Measurements from ENCODE around the gene IL4R. TPM values are rescaled to one million over a fixed set of nuclear protein-coding genes. Genes with fewer than 3 reads are reported as not detected.

The IL4R gene
- total RNA-seq, 1 experiment from 2014 or later = 25.1 TPM

DNA sequence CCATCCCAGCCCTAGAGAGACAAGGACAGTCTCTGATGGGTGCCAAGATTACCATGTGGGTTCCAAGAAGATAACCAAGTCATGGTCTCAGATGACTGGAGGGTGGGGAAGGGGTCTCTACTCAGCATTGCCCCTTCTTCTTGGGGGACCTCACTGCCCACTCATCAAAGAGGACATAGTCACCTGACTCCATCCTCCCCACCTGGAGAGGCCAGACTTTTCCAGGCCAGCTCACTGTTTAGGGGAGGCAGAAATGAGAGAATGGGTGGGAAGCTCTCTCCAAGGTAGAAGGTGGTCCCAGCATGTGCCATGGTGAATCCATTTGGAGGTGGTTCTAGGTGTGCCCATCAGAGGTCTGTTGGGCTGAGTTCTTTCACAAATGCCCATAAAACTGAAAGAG lies 67.5 kb downstream of the IL4R start:
- Histone ChIP-seq H3K4me1 (ENCODE audit: insufficient read depth, low read length) (no peaks in the 10 kb centered on the region), H3F3A (ENCODE audit: low read length, unreplicated experiment) (no peaks in the 10 kb centered on the region), H3K27me3 (ENCODE audit: low read length) (no peaks in the 10 kb centered on the region), H3K9me2 (replicated peaks; ENCODE audit: low read length) (no peaks in the 10 kb centered on the region), H3K79me2 (ENCODE audit: low read length) (no peaks in the 10 kb centered on the region), H3K4me3 (ENCODE audit: low read length) (no peak overlapping the region), H3K9me3 (ENCODE audit: low read length) (no peaks in the 10 kb centered on the region), H3K36me3 (ENCODE audit: low read depth, low read length) (no peaks in the 10 kb centered on the region), H4K20me1 (ENCODE audit: low read length) (no peaks in the 10 kb centered on the region), H3K4me2 (ENCODE audit: low read length) (no peak overlapping the region), H2AFZ (ENCODE audit: low read length) (no peak overlapping the region), H3K27ac (ENCODE audit: low read length) (no peak overlapping the region), H3K9ac (ENCODE audit: low read length) (no peak overlapping the region)
- ChIA-PET CTCF (no interaction called here), POLR2A (ENCODE audit: unreplicated experiment) (no interaction called here)
- intact Hi-C loops (cut with micrococcal nuclease) = no loop called here
- TF ChIP-seq CTCF (conservative IDR thresholded peaks at IDR 0.05; ENCODE audit: low read depth, low read length) (no peak), EZH2phosphoT487 (IDR thresholded peaks at IDR 0.05; ENCODE audit: borderline replicate concordance, low read length) (no peak), EZH2 (IDR thresholded peaks at IDR 0.05; ENCODE audit: low read length, unreplicated experiment) (no peak)
- no peak for DNase-seq
- no TSS peak for BruUV-seq (replicated peaks)
- no peak for ATAC-seq

GRCh38 chr16:27381974-27382855 lies 68.4 kb downstream of the IL4R start:
- CTCF ChIA-PET = no interaction called here
- POLR2A ChIA-PET (ENCODE audit: unreplicated experiment) = no interaction called here
- no peak for DNase-seq
- no peaks in the 10 kb centered on the region for H3K9me2 ChIP-seq (replicated peaks; ENCODE audit: low read length)
- H3K36me3 ChIP-seq (ENCODE audit: low read depth, low read length) = no peaks in the 10 kb centered on the region
- H3K9me3 ChIP-seq (ENCODE audit: low read length) = no peaks in the 10 kb centered on the region
- H2AFZ ChIP-seq (ENCODE audit: low read length) = no peak overlapping the region
- no peak overlapping the region for H3K4me2 ChIP-seq (ENCODE audit: low read length)
- no peaks in the 10 kb centered on the region for H3K4me1 ChIP-seq (ENCODE audit: insufficient read depth, low read length)
- H3K79me2 ChIP-seq (ENCODE audit: low read length) = no peaks in the 10 kb centered on the region
- ATAC-seq = no peak
- no TSS peak for BruUV-seq (replicated peaks)
- TF ChIP-seq EZH2 (IDR thresholded peaks at IDR 0.05; ENCODE audit: low read length, unreplicated experiment) (no peak), CTCF (conservative IDR thresholded peaks at IDR 0.05; ENCODE audit: low read depth, low read length) (no peak), EZH2phosphoT487 (IDR thresholded peaks at IDR 0.05; ENCODE audit: borderline replicate concordance, low read length) (no peak)
- H3K9ac ChIP-seq (ENCODE audit: low read length) = no peak overlapping the region
- H3K27me3 ChIP-seq (ENCODE audit: low read length) = no peaks in the 10 kb centered on the region
- H3F3A ChIP-seq (ENCODE audit: low read length, unreplicated experiment) = no peaks in the 10 kb centered on the region
- H3K4me3 ChIP-seq (ENCODE audit: low read length) = no peak overlapping the region
- no peaks in the 10 kb centered on the region for H4K20me1 ChIP-seq (ENCODE audit: low read length)
- H3K27ac ChIP-seq (ENCODE audit: low read length) = no peak overlapping the region
- intact Hi-C loops (cut with micrococcal nuclease) = no loop called here

DNA sequence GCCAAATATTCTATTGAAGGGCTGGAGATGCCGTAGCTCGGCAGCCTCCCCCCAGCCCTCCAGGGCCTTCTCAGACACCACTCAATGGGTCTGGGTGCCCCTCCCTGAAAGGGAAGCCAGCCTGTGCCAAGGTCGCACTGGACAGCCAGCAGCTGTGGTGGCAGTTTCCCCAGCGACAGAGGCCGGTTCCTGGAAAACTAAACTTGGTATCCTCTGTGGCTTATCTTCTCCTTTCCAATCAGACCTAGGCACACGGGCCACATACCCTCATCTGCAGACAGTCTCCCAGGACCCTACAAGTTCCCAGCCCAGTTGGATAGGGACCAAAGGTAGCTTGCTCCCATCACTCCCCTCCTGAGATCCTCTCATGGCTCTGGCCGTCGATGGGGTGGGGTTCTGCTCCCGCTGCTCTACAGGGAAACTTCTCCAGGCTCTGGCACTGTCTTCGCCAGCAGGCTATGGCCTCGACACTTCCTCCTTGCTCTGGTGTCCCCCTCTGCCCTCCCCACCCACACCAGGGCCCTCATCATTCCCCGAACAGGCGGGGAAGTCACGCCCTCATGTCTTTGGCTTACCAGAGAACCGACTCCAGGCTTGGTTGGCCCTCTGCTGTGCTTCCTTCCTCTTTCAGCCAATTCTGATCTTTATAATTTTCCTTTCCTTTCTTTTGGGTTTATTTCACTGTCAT lies 69.9 kb downstream of the IL4R start:
- DNase-seq (no peak), ATAC-seq (no peak)
- no peaks in the 10 kb centered on the region for H3K9me3 ChIP-seq (ENCODE audit: low read length)
- intact Hi-C loops (cut with micrococcal nuclease) = no loop called here
- H3K27ac ChIP-seq (ENCODE audit: low read length) = no peak overlapping the region
- no peaks in the 10 kb centered on the region for H3K27me3 ChIP-seq (ENCODE audit: low read length)
- H3K9me2 ChIP-seq (replicated peaks; ENCODE audit: low read length) = no peaks in the 10 kb centered on the region
- TF ChIP-seq EZH2phosphoT487 (IDR thresholded peaks at IDR 0.05; ENCODE audit: borderline replicate concordance, low read length) (no peak), EZH2 (IDR thresholded peaks at IDR 0.05; ENCODE audit: low read length, unreplicated experiment) (no peak), CTCF (conservative IDR thresholded peaks at IDR 0.05; ENCODE audit: low read depth, low read length) (no peak)
- no peak overlapping the region for H3K4me3 ChIP-seq (ENCODE audit: low read length)
- ChIA-PET CTCF (no interaction called here), POLR2A (ENCODE audit: unreplicated experiment) (no interaction called here)
- H3K9ac ChIP-seq (ENCODE audit: low read length) = no peak overlapping the region
- H3F3A ChIP-seq (ENCODE audit: low read length, unreplicated experiment) = no peaks in the 10 kb centered on the region
- no peaks in the 10 kb centered on the region for H4K20me1 ChIP-seq (ENCODE audit: low read length)
- no TSS peak for BruUV-seq (replicated peaks)
- no peak overlapping the region for H2AFZ ChIP-seq (ENCODE audit: low read length)
- H3K79me2 ChIP-seq (ENCODE audit: low read length) = no peaks in the 10 kb centered on the region
- no peaks in the 10 kb centered on the region for H3K36me3 ChIP-seq (ENCODE audit: low read depth, low read length)
- H3K4me2 ChIP-seq (ENCODE audit: low read length) = no peak overlapping the region
- H3K4me1 ChIP-seq (ENCODE audit: insufficient read depth, low read length) = no peaks in the 10 kb centered on the region

Measured in PC-3 (cell line).